ENCODE results near the gene R3HDM2.

Gene R3HDM2

DNA sequence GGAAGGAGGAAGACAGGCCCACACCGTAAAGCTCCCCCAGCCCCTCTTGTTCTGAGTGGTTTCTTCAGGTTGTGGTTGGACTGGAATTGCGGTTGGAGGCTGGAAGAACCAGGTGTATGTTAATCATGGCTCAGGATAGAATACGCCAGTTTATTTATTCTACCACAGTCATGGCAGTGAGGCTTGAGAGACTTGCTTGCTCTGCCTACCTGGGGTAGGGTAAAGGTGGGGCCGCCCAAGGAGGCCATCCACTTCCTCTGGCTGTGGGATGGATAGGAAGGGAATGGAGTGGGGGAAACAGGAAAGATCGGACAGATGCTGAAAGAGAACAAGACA lies 193.3 kb downstream of the R3HDM2 start:
- H2BK120ac ChIP-seq (ENCODE audit: low read depth, low read length), result no peak overlapping the region
- no peak overlapping the region for H2AFZ ChIP-seq (ENCODE audit: low read length)
- no peak overlapping the region for H4K91ac ChIP-seq (ENCODE audit: low read depth, low read length, poor library complexity)
- no CpG with 5 or more reads among the region's 5 CpGs for WGBS, 2 donors (ENCODE audit: extremely low coverage in 2 of 2, insufficient read length in 2 of 2, insufficient replicate concordance in 1 of 2)
- peaks cover 2% of the 10 kb centered on the region for H3K79me1 ChIP-seq (ENCODE audit: low read depth, low read length)
- H3K4me1 ChIP-seq (ENCODE audit: control insufficient read depth in 2 of 2, insufficient read depth in 1 of 2, low read depth in 1 of 2, low read length in 2 of 2), result peaks cover 34 to 48% of the 10 kb centered on the region in 2 donors
- H2BK15ac ChIP-seq (ENCODE audit: low read length), result no peak overlapping the region
- H4K8ac ChIP-seq (ENCODE audit: low read depth, low read length), result no peak overlapping the region
- H3K14ac ChIP-seq (ENCODE audit: low read length), result no peak overlapping the region
- H3K9me3 ChIP-seq (replicated peaks in 1 of 2; ENCODE audit: control insufficient read depth in 2 of 2, insufficient read depth in 1 of 2, low read depth in 1 of 2, low read length in 2 of 2), result no peaks in the 10 kb centered on the region
- H2AK5ac ChIP-seq (ENCODE audit: low read depth, low read length), result no peak overlapping the region
- no peak overlapping the region for H2BK12ac ChIP-seq (ENCODE audit: low read length)
- no peak overlapping the region for H3K27ac ChIP-seq (replicated peaks; ENCODE audit: low read length)
- peak overlapping the region in 1 of 2 donors; percentile 58 for H3K4me3 ChIP-seq (ENCODE audit: low read length in 2 of 2)
- peaks cover 19 to 74% (median 40%) of the 10 kb centered on the region in 3 experiments for H3K27me3 ChIP-seq (ENCODE audit: control insufficient read depth in 3 of 3, insufficient read depth in 3 of 3, low read depth in 1 of 3, low read length in 3 of 3)
- H3K23ac ChIP-seq (ENCODE audit: low read depth, low read length, poor library complexity), result no peak overlapping the region
- H3K36me3 ChIP-seq (replicated peaks in 1 of 2; ENCODE audit: control insufficient read depth in 2 of 2, insufficient read depth in 2 of 2, low read length in 2 of 2), result peaks cover 21 to 32% of the 10 kb centered on the region in 2 donors
- peak overlapping the region; percentile 93 for H3K4me2 ChIP-seq (ENCODE audit: insufficient read depth, low read length, poor library complexity, severe bottlenecking)
- no peak overlapping the region for H3K4ac ChIP-seq (ENCODE audit: low read length)
- no peak overlapping the region for H2BK5ac ChIP-seq (ENCODE audit: low read length)
- DNase-seq (ENCODE audit: low spot score), result no peak
- H3K18ac ChIP-seq (ENCODE audit: low read length), result no peak overlapping the region
- H3K9ac ChIP-seq (ENCODE audit: low read depth, low read length, poor library complexity), result no peak overlapping the region

GRCh38 chr12:57236925-57237595 lies 193.8 kb downstream of the R3HDM2 start:
- no CpG with 5 or more reads among the region's 9 CpGs for WGBS, 2 donors (ENCODE audit: extremely low coverage in 2 of 2, insufficient read length in 2 of 2, insufficient replicate concordance in 1 of 2)
- no peak for DNase-seq (ENCODE audit: low spot score)

GRCh38 chr12:57236201-57236924 lies 194.5 kb downstream of the R3HDM2 start:
- no peaks in the 10 kb centered on the region for H3K79me1 ChIP-seq (ENCODE audit: low read depth, low read length)
- H3K14ac ChIP-seq (ENCODE audit: low read length), result no peak overlapping the region
- peaks cover 7 to 62% (median 28%) of the 10 kb centered on the region in 3 experiments for H3K27me3 ChIP-seq (ENCODE audit: control insufficient read depth in 3 of 3, insufficient read depth in 3 of 3, low read depth in 1 of 3, low read length in 3 of 3)
- H3K36me3 ChIP-seq (replicated peaks in 1 of 2; ENCODE audit: control insufficient read depth in 2 of 2, insufficient read depth in 2 of 2, low read length in 2 of 2), result peaks cover 33 to 44% of the 10 kb centered on the region in 2 donors
- no peak overlapping the region for H4K91ac ChIP-seq (ENCODE audit: low read depth, low read length, poor library complexity)
- H2BK15ac ChIP-seq (ENCODE audit: low read length), result no peak overlapping the region
- H2AK5ac ChIP-seq (ENCODE audit: low read depth, low read length), result peak overlapping the region; percentile 66
- H3K9me3 ChIP-seq (replicated peaks in 1 of 2; ENCODE audit: control insufficient read depth in 2 of 2, insufficient read depth in 1 of 2, low read depth in 1 of 2, low read length in 2 of 2), result no peaks in the 10 kb centered on the region
- no peak overlapping the region for H2BK120ac ChIP-seq (ENCODE audit: low read depth, low read length)
- H2BK12ac ChIP-seq (ENCODE audit: low read length), result no peak overlapping the region
- DNase-seq (ENCODE audit: low spot score), result no peak
- no peak overlapping the region for H3K4ac ChIP-seq (ENCODE audit: low read length)
- peaks cover 24 to 41% of the 10 kb centered on the region in 2 donors for H3K4me1 ChIP-seq (ENCODE audit: control insufficient read depth in 2 of 2, insufficient read depth in 1 of 2, low read depth in 1 of 2, low read length in 2 of 2)
- peak overlapping the region; percentile 28 for H3K18ac ChIP-seq (ENCODE audit: low read length)
- no peak overlapping the region for H2AFZ ChIP-seq (ENCODE audit: low read length)
- no peak overlapping the region for H3K23ac ChIP-seq (ENCODE audit: low read depth, low read length, poor library complexity)
- no peak overlapping the region for H3K9ac ChIP-seq (ENCODE audit: low read depth, low read length, poor library complexity)
- WGBS, 2 donors (ENCODE audit: extremely low coverage in 2 of 2, insufficient read length in 2 of 2, insufficient replicate concordance in 1 of 2), result no CpG with 5 or more reads among the region's 40 CpGs
- H2BK5ac ChIP-seq (ENCODE audit: low read length), result no peak overlapping the region
- no peak overlapping the region for H3K4me2 ChIP-seq (ENCODE audit: insufficient read depth, low read length, poor library complexity, severe bottlenecking)
- H3K27ac ChIP-seq (replicated peaks; ENCODE audit: low read length), result no peak overlapping the region
- H3K4me3 ChIP-seq (ENCODE audit: low read length in 2 of 2), result no peak overlapping the region
- H4K8ac ChIP-seq (ENCODE audit: low read depth, low read length), result no peak overlapping the region

More at GRCh38 chr12:57236925-57237595, 193.8 kb downstream of the R3HDM2 start:
- Histone ChIP-seq H3K4ac (ENCODE audit: low read length) (no peak overlapping the region), H4K91ac (ENCODE audit: low read depth, low read length, poor library complexity) (no peak overlapping the region), H3K9ac (ENCODE audit: low read depth, low read length, poor library complexity) (no peak overlapping the region), H3K18ac (ENCODE audit: low read length) (no peak overlapping the region), H2BK15ac (ENCODE audit: low read length) (no peak overlapping the region), H3K79me1 (ENCODE audit: low read depth, low read length) (no peaks in the 10 kb centered on the region), H3K27me3 (ENCODE audit: control insufficient read depth in 3 of 3, insufficient read depth in 3 of 3, low read depth in 1 of 3, low read length in 3 of 3) (peaks cover 14 to 69% (median 35%) of the 10 kb centered on the region in 3 experiments), H3K27ac (replicated peaks; ENCODE audit: low read length) (no peak overlapping the region), H2AFZ (ENCODE audit: low read length) (no peak overlapping the region), H3K4me2 (ENCODE audit: insufficient read depth, low read length, poor library complexity, severe bottlenecking) (no peak overlapping the region), H3K23ac (ENCODE audit: low read depth, low read length, poor library complexity) (no peak overlapping the region), H2BK12ac (ENCODE audit: low read length) (no peak overlapping the region), H4K8ac (ENCODE audit: low read depth, low read length) (no peak overlapping the region), H2BK5ac (ENCODE audit: low read length) (no peak overlapping the region), H3K14ac (ENCODE audit: low read length) (no peak overlapping the region), H3K9me3 (replicated peaks in 1 of 2; ENCODE audit: control insufficient read depth in 2 of 2, insufficient read depth in 1 of 2, low read depth in 1 of 2, low read length in 2 of 2) (no peaks in the 10 kb centered on the region), H3K4me3 (ENCODE audit: low read length in 2 of 2) (no peak overlapping the region), H2BK120ac (ENCODE audit: low read depth, low read length) (no peak overlapping the region), H3K36me3 (replicated peaks in 1 of 2; ENCODE audit: control insufficient read depth in 2 of 2, insufficient read depth in 2 of 2, low read length in 2 of 2) (peaks cover 26 to 37% of the 10 kb centered on the region in 2 donors), H3K4me1 (ENCODE audit: control insufficient read depth in 2 of 2, insufficient read depth in 1 of 2, low read depth in 1 of 2, low read length in 2 of 2) (peaks cover 30 to 44% of the 10 kb centered on the region in 2 donors), H2AK5ac (ENCODE audit: low read depth, low read length) (no peak overlapping the region)

DNA sequence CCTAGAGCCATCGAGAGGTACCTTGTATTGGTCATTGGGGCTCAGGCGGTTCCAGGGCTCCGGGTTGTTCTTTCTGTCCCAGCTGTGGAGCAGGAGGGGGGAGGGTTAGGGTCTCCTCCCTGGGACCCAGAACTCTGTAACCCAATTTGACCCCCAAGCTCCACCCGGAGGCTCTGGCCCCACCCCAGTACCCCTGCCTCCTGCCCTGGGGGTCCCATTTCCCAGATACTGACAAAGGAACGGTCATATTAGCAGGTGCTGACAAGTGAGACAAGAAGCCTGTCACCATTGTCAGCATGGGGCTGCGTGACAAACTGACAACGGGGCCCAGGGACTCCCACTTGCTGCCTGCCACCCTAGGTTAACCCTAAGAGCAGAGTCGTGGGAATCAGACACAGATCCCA lies 195.1 kb downstream of the R3HDM2 start:
- Histone ChIP-seq H3K4me2 (ENCODE audit: insufficient read depth, low read length, poor library complexity, severe bottlenecking) (no peak overlapping the region), H3K79me1 (ENCODE audit: low read depth, low read length) (peaks cover under 1% of the 10 kb centered on the region), H3K18ac (ENCODE audit: low read length) (no peak overlapping the region), H3K9ac (ENCODE audit: low read depth, low read length, poor library complexity) (no peak overlapping the region), H3K23ac (ENCODE audit: low read depth, low read length, poor library complexity) (no peak overlapping the region), H2BK15ac (ENCODE audit: low read length) (no peak overlapping the region), H2AK5ac (ENCODE audit: low read depth, low read length) (no peak overlapping the region), H4K8ac (ENCODE audit: low read depth, low read length) (no peak overlapping the region), H3K36me3 (replicated peaks in 1 of 2; ENCODE audit: control insufficient read depth in 2 of 2, insufficient read depth in 2 of 2, low read length in 2 of 2) (peaks cover 36 to 50% of the 10 kb centered on the region in 2 donors), H2BK120ac (ENCODE audit: low read depth, low read length) (no peak overlapping the region), H2BK12ac (ENCODE audit: low read length) (no peak overlapping the region), H2BK5ac (ENCODE audit: low read length) (no peak overlapping the region), H3K4me1 (ENCODE audit: control insufficient read depth in 2 of 2, insufficient read depth in 1 of 2, low read depth in 1 of 2, low read length in 2 of 2) (peaks cover 19 to 40% of the 10 kb centered on the region in 2 donors), H3K27ac (replicated peaks; ENCODE audit: low read length) (no peak overlapping the region), H3K4me3 (ENCODE audit: low read length in 2 of 2) (no peak overlapping the region), H2AFZ (ENCODE audit: low read length) (no peak overlapping the region), H3K9me3 (replicated peaks in 1 of 2; ENCODE audit: control insufficient read depth in 2 of 2, insufficient read depth in 1 of 2, low read depth in 1 of 2, low read length in 2 of 2) (no peaks in the 10 kb centered on the region), H3K4ac (ENCODE audit: low read length) (no peak overlapping the region), H4K91ac (ENCODE audit: low read depth, low read length, poor library complexity) (no peak overlapping the region), H3K27me3 (ENCODE audit: control insufficient read depth in 3 of 3, insufficient read depth in 3 of 3, low read depth in 1 of 3, low read length in 3 of 3) (peaks cover 1 to 55% (median 22%) of the 10 kb centered on the region in 3 experiments), H3K14ac (ENCODE audit: low read length) (no peak overlapping the region)
- no CpG with 5 or more reads among the region's 8 CpGs for WGBS, 2 donors (ENCODE audit: extremely low coverage in 2 of 2, insufficient read length in 2 of 2, insufficient replicate concordance in 1 of 2)
- no peak for DNase-seq (ENCODE audit: low spot score)
